GM10266 (cell line): ENCODE results near the gene BAD.

ENCODE experiments used
- DNase-seq: peaks from one replicate; pipeline ENCODE4 v3.0.0; 2012; ENCODE audit errors: extremely low spot score
- TF ChIP-seq, protein P1 (sequence below): IDR thresholded peaks from 2 replicates; pipeline ENCODE4 v1.5.1; 2012; ENCODE audit warnings: mild to moderate bottlenecking, low read depth; ENCODE audit not compliant: control insufficient read depth, insufficient read depth; ENCODE audit errors: missing control alignments

Gene BAD

GRCh38 chr11:64244107-64244506, 40.4 kb downstream of the BAD start:
- TF ChIP-seq, protein P1, sequence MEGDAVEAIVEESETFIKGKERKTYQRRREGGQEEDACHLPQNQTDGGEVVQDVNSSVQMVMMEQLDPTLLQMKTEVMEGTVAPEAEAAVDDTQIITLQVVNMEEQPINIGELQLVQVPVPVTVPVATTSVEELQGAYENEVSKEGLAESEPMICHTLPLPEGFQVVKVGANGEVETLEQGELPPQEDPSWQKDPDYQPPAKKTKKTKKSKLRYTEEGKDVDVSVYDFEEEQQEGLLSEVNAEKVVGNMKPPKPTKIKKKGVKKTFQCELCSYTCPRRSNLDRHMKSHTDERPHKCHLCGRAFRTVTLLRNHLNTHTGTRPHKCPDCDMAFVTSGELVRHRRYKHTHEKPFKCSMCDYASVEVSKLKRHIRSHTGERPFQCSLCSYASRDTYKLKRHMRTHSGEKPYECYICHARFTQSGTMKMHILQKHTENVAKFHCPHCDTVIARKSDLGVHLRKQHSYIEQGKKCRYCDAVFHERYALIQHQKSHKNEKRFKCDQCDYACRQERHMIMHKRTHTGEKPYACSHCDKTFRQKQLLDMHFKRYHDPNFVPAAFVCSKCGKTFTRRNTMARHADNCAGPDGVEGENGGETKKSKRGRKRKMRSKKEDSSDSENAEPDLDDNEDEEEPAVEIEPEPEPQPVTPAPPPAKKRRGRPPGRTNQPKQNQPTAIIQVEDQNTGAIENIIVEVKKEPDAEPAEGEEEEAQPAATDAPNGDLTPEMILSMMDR, result no peak

DNA sequence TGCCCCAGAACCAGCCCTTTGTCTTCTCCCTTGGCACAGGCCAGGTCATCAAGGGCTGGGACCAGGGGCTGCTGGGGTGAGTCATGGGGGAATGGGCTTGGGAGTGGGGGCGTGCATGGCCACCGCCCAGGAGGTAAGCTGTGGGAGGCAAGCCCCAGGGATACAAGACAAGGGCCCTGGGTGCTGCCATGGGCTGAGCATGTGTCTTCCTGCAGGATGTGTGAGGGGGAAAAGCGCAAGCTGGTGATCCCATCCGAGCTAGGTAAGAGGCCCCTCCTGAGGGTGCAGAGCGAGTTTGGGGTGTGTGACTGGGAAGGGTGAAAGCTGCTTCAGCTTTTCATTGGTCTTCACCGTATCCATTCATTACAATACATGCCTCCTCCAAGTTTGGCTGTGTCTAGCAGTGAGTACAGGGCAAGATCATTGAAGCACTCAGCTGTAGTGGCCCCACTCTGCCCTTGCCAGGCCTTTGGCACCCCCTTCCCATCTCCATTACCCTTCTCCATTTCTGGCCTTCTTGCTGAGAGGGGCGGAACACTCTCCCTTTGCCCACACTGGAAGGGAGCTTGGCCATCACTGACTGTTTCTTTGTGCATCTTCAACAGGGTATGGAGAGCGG, 41.1 kb downstream of the BAD start:
- TF ChIP-seq, protein P1, result no peak
- DNase-seq, result no peak

More at GRCh38 chr11:64244107-64244506, 40.4 kb downstream of the BAD start:
- DNase-seq, result no peak

DNA sequence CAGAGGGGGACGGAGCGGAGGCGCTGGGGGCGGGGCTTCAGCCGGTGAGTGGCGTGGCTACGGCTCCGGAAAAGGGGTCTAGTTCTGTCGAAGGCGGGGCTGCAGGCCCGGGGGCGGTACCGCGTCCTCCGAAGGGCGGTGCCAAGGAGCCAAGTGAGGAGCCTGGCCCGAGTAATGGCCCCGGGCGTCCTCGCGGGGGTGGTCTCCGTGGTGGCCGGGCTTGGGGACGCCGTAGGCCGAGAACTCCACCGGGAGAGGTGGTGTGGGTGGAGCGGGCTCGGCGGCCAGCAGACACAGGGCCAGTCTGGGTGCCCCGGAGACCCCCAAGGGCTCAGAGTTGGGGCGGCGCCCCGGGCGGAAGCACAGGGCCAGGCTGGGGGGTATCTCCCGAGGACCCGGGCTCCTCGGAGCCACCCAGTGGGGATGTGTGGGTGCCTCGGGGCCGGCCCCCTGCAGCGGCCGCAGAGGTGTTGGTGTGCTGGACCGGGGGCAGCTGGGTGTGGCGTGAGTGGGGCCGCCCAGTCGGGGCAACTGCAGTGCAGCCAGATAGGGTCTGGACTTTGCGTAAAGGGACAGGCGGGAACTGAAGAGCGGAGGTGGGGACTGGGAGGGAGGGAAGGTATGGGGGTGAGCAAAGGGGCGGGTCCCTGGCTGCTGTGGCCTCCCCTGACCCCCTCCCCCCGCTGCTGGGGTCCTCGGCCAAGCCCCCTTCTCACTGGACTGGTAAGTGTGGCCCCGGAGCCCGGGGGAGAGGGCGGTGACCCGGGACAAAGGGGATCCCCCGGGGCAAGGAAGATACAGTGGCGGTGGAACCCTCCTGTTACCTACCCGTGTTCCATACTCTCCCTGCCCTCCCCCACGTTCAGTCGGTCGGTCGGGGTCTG, 42.7 kb downstream of the BAD start:
- TF ChIP-seq, protein P1, result no peak
- peak; percentile 66 for DNase-seq

- TF ChIP-seq, protein P1, result no peak
Measured at GRCh38 chr11:64241241-64241490, 43.3 kb downstream of the BAD start.

GRCh38 chr11:64240435-64241240, 43.8 kb downstream of the BAD start, which contains the start of gene FKBP2:
FKBP2 (plus strand) TSS chr11:64241095; CDS start chr11:64242388, 1,293 bp downstream.
- TF ChIP-seq, protein P1, result no peak
- peak; percentile 97 for DNase-seq

More at GRCh38 chr11:64241241-64241490, 43.3 kb downstream of the BAD start:
- DNase-seq, result peak; percentile 99

DNA sequence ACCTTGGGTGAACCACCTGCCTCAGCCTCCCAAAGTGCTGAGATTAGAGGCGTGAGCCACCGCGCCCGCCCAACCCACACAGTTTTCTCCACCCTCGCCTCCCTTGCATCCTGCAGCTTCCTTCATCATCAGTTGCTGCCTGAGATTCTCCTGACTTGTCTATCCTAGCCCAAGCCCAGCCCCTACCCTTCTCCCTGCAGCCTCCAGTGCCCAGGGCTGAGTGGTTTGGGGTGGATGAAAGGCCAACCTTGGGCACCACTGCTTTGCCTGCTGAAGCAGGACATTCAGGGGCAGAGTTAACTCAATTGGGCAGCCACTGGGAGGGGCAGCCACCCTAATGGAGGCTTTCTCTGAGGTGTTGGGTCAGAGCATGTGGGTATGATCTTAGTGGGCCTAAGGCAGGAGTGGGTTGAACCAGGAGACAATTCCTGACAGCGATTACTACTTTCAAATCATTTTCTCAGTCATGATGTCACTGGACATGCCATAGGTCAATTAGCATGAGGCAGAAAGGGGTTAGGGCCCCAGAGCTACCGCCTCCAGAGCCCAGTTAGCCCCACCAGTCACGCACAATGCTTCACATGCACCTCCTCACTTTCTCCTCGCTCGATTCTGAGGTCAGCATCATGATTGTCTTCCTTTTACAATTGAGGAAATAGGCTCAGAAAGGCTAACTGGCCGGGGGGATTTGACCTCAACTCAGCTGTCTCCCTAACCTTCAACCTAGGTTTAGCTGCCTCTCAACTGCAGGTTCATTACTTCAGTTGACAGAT, 44.6 kb downstream of the BAD start:
- peak; percentile 76 for DNase-seq

More for the DNA sequence above, 44.6 kb downstream of the BAD start:
- TF ChIP-seq, protein P1, result no peak
